GM12864 (cell line): ENCODE results near the gene TDRD10.

Source experiments
- DNase-seq: peaks from one replicate; pipeline ENCODE4 v3.0.0-alpha.2; 2011; ENCODE audit warnings: low read depth
- H3K4me3 ChIP-seq: 2 replicates; pipeline ENCODE4 v1.5.1; 2011; ENCODE audit warnings: mild to moderate bottlenecking, low read depth, low read length, control low read depth
- TF ChIP-seq, protein P1 (sequence below): IDR thresholded peaks from 2 replicates; pipeline ENCODE4 v1.5.1; 2011; ENCODE audit warnings: low read depth, mild to moderate bottlenecking, moderate library complexity, low read length, control low read depth, inconsistent platforms; ENCODE audit errors: missing control alignments

TDRD10 gene

DNA sequence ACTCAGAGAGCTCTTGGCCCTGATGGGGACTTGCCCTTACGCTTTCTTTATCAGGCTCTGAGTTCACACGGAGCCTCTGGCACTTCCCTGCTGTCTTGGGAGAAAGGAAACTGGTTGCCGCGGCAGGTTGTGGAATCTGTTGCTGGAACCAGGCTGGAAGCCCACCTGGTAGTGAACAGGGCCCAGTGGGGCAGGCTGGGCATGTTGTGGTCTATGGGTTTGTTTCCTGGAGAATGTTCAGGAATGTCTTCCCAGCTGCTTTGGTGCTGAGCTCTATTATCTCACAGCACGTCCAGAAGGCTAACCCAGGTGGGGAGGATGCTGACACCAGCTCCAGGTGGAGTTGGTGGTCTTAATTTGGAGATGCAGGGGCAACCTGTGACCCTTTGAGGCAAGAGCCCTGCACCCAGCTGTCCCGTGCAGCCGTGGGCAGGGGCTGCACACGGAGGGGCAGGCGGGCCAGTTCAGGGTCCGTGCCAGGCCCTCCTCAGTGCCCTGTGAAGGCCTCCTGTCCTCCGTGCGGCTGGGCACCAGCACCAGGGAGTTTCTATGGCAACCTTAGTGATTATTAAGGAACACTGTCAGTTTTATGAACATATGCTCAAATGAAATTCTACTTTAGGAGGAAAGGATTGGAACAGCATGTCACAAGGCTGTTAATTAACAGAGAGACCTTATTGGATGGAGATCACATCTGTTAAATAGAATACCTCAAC lies 33.3 kb upstream of the TDRD10 start:
- H3K4me3 ChIP-seq = no peak overlapping the region
- no peak for DNase-seq
- TF ChIP-seq, protein P1, sequence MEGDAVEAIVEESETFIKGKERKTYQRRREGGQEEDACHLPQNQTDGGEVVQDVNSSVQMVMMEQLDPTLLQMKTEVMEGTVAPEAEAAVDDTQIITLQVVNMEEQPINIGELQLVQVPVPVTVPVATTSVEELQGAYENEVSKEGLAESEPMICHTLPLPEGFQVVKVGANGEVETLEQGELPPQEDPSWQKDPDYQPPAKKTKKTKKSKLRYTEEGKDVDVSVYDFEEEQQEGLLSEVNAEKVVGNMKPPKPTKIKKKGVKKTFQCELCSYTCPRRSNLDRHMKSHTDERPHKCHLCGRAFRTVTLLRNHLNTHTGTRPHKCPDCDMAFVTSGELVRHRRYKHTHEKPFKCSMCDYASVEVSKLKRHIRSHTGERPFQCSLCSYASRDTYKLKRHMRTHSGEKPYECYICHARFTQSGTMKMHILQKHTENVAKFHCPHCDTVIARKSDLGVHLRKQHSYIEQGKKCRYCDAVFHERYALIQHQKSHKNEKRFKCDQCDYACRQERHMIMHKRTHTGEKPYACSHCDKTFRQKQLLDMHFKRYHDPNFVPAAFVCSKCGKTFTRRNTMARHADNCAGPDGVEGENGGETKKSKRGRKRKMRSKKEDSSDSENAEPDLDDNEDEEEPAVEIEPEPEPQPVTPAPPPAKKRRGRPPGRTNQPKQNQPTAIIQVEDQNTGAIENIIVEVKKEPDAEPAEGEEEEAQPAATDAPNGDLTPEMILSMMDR = no peak

DNA sequence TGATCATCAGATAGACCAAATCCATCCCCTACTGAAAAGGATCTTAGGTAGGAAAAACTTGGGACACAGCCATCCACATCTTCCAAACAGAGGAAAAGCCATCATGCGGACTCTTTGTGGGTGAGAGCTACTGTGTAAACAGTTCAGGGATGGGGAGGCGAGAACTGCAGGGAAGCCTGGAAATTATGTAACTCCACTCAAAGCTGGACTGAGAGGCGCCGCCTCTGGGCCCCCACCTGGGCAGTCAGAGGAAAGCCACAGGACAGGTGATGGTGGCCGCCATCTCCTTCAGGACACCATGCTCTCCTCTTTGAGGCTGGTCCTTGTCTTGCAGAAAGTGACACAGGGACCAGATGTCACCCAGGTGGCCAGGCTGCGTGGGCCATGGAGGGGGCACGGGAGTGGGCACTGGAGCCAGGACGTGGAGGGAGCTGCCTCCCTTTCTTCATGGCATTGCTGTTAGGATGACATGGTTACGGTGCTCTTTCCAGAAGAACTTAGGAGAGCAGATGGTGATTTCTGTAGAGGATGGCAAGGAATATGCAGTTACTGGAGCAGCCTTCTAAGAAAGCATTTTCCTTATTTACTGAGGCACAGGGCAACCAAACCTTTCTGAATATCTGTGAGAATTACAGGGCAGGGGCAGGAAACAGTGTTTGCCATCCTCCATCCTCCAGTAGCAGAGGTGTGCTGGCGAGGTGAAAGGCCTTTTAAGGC lies 32.0 kb upstream of the TDRD10 start:
- DNase-seq = no peak

DNA sequence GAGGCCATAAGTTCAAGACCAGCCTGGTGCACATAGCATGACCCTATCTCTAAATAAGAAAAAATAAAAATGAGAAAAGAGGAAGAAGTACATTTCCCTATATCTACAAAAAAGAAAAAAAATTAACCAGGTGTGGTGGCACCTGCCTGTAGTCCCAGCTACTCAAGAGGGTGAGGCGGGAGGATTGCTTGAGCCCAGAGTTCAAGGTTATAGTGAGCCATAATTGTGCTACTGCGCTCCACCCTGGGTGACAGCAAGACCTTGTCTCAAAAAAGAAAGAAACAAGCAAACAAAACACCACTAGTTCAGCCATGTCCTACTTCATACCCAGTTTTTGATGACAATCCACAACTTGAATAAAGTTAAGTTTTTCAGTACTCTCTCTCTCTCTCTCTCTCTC lies 30.7 kb upstream of the TDRD10 start:
- no peak for DNase-seq
- TF ChIP-seq, protein P1 = no peak
- H3K4me3 ChIP-seq = no peak overlapping the region

More for the DNA sequence above, 32.0 kb upstream of the TDRD10 start:
- H3K4me3 ChIP-seq = no peak overlapping the region
- TF ChIP-seq, protein P1 = no peak

DNA sequence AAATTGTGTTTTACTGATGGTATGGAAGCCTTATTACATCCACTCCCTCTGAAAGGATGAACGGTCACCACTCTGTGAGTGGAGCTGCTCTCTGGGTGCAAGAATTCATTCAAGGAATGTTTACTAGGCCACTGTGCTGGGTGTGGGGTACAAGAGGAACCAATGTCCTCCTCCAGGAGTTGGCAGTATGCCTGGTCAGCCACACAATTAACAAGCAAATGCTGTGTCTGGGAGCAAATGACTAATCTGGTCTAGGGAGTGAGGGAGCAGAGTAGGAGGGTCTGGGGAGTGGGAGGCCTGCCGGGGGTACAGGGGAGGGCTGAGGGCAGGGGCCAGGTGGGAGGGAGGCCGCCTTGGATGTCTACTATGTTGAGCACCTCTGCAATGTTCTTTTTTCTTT lies 27.2 kb upstream of the TDRD10 start:
- TF ChIP-seq, protein P1 = no peak
- no peak overlapping the region for H3K4me3 ChIP-seq
- DNase-seq = no peak

DNA sequence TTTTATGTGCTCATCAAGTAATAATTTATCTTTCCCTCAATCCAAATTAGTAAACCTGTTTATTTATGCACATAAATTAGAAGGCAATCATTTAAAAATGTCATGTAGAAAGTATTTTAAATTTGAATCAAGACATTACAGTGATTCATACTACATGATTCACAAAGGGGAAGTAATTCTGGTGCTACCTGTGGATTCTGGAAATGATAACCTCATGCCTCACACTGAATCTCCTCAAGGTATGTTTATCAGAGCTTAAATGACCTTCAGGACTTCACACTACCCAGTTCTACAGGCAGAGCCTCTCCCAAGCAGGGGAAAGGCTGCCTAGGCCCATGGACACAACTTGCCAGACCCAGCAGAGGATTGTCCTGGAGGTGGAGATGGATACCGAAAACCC lies 25.2 kb upstream of the TDRD10 start:
- H3K4me3 ChIP-seq = no peak overlapping the region
- DNase-seq = no peak
- TF ChIP-seq, protein P1 = no peak

DNA sequence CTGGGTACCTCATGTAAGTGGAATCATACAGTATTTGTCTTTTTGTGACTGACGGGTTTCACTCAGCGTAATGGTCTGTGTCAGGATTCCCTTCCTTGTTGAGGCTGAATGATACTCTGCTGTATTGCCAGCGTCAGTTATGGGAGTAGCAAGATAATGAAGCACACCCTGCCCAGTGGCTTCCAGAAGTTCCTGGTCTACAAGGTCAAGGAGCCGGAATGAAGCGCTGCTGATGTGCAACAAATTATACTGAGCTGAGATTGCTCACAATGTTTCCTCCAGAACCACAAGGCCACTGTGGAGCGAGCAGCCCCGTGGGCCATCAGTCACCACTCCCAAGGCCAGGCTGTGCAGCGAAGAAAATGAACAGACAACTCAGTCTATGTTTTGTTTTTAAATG lies 24.0 kb upstream of the TDRD10 start:
- TF ChIP-seq, protein P1 = no peak
- DNase-seq = no peak
- H3K4me3 ChIP-seq = no peak overlapping the region
